Stimulated activated CD4-positive, alpha-beta T cell treated with anti-CD3 and anti-CD28 coated beads, Interleukin-15, amount 100 ng/mL, for 48 hours (primary cell): ENCODE measurements around the gene TNFAIP8.

Source experiments
- DNase-seq, 2 donors: peaks; one replicate each; pipeline ENCODE4 v3.0.0-alpha.2; 2020; ENCODE audit warnings: low read depth in 2 of 2

The TNFAIP8 gene

DNA sequence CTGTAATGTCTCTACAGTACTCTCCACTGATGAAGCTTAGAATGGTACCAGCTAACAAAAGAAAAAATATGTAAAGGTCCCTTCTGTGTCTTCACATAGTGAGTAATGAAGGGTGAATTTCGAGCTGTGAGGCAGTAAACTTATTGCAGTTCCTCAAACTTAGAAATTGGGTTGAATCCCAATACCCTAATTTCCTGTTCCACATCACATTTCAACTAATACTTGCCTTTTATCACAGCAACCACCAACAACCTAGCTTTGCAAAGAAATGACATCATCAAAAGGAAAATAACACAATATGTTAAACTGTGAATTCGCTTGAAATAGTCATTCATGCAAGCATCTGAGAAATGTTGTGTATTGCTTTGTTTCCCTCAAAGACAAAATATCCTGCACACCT, 9.4 kb upstream of the TNFAIP8 start:
- no peak for DNase-seq

DNA sequence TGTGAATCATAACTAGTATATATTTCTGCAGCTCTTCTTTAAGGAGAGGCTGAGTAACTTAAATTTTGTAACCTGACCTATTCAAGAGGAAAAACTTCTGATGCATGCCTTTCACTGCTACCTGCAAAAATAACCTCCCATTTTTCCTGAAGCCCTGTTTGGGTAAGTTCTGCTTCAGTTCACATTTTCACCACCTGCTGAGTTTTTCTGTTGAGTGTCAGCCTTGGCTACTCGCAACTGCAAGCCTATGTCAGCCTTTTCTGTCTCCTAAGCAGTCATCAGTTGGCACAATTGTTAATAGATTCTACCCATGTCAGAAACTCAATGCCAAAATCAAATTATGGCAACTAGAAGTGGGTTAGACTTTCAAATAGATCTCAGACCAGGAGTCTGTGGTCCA, 8.2 kb upstream of the TNFAIP8 start:
- DNase-seq: no peak

DNA sequence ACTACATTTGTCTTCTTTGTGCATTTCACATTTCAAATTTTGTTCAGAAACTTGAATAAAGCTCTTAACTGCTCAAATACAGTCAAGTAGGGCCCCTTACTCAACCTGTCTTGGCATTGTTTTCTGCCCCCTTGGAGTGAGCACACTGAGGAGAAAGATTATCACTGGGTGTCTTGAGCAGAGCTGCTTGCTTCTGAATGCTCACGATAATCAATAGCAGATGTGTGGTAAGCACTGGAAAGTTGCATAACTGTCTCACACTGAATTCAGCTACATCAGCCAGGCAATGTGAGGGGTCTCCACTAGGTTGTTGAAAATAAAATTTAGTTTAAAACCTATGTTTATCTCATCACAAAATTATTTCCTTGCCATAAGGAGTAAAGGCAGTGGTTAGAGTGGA, 7.8 kb upstream of the TNFAIP8 start:
- DNase-seq: no peak

DNA sequence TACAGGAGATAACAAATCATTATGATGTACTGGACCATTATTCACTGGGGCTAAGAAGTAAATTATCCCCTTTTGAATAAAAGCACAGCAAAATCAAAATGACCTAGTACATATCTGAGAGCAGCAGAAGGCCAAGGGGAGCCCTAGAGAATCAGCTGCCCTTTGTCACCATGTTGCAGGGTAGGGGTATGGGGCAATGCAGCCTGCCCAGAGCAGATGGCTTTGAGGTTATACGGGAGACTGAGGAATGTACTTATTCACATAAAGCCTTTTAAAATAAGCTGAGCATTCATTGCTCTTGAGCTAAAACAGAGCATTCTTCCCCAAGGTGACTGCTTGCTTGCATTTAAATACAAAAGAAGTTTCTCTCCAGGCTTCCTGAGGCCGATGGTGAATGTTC, 2.6 kb upstream of the TNFAIP8 start:
- DNase-seq: no peak

DNA sequence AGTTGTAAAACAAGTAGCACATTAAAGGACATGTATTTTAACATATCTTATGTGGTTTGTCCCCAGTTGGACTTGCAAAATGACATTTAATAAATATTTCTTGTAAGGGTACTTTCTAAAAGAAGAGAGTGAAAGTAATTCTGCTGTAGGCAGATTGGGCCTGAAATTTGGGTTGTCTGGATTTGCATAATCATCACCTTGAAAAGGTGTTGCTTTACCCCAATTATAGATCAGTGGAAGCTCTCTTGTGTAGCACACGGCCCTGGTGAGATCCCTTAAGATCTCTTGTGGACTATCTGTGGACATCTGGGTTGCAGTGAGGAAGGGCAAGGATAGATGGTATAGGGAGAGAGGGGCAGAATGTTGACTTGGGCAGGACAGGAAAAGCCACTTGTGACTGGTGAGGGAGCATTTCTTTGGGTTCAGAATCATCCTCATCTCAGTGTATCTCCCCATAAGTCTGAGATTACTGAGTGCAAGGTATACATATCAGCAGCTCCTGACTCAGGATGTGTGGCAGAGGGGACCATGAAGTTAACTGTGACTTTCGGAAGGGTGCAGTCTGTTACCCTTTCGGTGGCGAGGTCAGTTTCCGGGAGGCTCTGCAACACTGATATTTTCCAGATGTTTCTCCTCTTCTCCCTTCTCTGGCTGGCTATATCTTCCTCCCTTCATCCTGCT, 2.0 kb upstream of the TNFAIP8 start:
- DNase-seq: no peak

DNA sequence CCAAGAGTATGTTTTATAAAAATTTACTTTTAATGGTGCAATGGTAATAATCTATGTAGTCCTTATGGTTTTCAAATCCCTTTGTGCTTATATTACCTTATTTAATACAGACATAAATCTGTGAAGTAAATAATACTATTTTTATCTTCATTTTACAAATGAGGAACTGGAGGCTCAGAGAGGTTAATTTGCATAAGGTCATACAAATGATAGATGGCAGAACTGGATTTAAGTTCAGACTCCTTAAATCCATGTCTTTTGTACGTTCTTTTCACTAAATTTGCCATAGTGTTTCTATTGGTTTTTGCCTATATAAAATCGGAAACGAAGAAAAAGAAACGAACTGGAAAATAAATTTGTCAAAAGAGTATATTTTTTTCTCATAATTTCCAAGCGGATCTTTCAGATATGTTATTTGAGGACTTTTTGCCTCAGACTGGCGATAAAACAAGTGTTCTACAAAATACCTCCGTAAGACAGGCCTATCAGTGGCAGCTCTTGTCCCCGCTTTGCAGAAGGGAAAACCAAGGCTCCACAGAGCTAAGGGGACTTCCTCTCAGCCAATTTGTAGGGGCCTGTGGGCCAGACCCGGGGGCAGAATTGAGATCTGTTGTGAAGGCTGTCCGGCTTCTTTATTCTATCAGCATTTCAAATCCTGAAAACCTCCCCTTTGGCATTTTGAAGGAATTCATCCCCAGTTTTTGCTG, 1.1 kb upstream of the TNFAIP8 start:
- DNase-seq: no peak

DNA sequence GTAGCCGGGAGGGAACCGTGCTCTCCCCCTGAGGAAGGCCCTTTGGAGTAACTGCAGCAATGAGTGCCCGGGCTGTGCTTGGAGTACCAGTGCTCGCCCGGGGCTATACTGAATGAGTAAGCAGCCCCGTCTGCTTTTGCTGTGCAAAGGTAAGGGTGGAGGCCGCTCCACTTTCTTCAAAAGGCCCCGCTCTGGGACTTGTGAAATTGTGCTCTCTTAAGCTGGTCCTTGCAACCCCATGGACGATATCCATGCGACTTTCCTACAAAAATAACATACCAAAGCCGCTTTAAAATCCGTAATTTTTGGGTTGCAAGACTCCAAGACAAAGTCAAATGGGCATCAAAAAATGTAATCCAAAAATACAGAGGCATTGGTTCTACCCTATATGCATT, 578 bp upstream of the TNFAIP8 start:
- no peak for DNase-seq

DNA sequence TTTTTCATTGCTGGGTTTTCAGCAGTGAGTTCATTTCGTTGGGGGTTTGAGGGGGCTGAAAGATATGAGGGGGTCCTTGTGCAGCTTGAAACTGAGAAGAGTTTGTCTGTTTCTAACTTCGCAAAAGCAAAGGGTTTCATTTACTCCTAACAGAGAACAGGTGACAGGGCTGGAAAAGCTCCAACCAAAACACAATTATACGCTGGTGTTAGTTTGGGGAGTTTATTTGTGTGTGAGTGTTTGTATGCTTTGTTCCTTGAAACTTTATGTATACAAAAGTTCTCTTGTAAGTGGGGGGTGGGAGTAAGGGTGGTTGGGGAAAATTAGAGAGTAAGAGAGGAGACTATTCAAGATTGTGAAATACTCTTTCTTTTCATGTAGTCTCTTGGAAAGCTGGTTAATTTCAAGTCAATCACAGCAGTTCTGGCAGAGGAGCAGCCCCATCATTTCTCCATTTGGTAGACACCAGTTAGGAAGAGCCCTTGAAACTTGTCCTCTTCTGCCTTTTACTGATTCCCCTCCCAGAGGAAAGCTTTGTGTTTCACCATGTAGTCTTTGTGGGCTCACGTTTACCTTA, 881 bp downstream of the TNFAIP8 start:
- DNase-seq: no peak

DNA sequence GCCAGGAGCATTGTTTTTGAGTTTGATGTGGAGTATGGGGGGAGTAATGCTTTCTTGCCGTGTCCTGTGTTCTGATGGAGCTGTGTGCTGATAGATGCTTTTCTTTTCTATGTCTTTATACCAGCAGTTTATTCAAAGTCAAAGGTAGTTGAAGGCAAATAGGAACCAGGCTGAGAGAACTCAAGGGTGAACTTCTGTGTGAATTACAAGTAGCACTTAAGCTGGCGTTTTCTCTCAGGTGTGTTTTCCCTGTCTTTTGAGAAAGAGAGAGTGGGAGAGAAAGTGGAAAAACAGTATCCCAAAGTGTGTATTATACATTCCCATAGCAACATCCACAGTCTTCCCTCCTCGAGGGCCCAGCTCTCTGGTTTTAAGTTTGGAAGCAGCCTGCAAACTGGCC, 1.5 kb downstream of the TNFAIP8 start:
- no peak for DNase-seq

DNA sequence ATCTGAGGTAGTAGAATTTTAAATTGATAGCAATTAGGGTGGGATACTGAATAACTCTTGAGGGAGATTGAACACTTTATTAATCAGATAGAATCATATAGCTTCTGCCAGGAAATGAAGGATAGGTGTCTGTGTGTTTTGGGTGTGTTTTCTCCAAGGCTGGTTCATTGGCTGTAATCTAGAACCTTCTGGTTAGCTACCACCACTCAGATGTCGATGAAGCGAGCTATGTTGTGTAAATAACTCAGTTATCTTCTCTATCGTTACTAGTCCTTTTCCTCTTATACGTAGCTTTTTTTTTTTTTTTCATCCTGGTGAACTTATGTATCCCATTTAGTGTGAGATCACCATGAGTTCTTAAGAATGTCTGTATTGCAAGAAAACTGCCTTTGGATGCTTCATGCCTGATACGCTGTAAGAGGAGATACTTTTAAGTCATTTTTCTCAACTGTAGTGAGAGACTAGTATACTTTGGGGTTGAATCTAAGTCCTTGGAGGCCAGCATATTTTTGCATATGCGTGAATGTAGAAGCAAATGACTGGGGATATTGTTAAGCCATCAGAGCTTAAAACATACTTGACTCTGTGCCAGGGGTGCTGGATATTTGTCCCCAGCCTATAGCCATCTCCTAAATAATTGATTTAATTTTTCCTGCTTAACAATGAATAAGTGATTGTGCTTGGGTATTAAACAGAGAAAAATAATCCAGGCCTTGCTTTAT, 2.1 kb downstream of the TNFAIP8 start:
- DNase-seq: no peak

DNA sequence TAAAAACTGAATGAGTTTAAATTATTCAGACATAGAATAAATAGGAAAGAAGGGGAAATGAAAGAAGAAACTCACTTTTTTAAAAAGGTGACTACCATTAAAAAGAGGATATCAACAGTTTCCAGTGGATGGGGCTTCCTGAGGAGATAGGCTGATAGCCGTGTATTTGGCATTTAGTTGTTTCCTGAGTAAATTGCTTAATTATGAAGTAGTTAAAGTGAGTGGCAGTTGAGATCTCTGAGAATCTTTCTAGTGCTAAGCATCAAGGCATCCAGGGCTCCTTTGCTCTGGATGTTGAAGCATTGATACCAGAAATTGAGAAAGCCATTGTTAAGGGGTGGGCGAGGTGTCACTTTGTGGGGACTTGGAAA, 2.7 kb downstream of the TNFAIP8 start:
- DNase-seq: no peak

DNA sequence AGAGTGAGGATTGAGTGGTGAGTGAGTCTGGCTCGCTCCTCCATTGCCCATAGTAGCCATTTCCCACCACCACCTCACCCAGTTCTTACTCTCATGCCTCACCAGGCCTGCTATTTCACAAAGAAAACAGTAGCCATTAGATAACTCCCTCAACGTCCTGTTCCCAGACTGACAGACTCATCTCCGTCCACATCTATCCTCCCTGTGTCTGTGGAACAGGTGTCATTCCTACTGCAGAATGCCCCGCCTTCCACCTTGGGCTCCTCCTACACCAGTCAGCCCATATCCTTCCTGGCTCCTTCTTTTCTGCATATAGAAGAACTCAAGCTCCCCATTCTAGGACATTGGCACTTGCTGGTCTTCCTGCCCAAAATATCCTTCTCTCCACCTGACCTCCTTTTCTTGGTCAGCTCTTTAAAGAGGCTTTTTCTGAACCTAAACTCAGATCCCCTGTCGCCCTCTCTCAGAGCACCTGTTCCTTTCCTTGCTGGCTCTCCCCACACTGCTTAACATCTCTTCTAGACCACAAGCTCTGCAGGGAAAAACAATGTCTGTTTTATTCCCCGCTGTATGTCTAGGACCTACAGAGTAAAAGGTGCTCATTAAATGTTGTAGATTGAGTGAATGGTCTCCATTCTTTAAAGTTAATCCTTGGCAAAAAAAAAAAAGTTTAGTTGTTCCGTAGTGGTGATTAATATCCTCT, 3.2 kb downstream of the TNFAIP8 start:
- DNase-seq: no peak

DNA sequence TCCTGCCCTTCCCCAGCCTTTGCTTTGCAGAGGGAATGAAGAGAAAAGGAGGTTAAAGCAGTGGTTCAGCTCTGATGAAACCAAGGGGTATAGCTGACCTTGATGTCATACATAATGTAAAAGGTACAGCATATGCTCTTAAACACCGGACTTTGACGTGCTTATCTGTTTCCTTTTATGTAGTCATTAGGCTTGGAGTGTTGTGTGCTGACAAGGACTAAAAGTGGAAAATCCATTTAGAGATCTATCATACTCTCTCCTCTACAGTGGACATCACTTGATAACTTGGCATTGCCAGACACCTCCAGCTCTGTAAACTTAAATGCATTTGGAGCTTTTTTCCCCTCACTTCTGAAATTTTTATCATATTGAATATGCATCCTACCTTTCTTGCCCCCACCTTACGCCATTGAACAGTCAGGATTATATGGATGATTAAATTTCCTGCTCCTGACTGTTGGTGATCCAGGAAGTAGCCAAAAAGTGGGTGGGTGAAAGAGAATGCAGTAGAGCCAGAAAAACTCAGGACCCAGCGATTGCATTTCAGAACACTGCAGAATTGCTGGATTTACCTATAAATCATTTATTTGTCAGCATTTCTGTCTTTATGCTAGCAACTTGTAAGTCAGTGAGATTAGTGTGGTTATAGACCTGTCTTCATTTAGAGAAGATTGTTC, 4.1 kb downstream of the TNFAIP8 start:
- no peak for DNase-seq

DNA sequence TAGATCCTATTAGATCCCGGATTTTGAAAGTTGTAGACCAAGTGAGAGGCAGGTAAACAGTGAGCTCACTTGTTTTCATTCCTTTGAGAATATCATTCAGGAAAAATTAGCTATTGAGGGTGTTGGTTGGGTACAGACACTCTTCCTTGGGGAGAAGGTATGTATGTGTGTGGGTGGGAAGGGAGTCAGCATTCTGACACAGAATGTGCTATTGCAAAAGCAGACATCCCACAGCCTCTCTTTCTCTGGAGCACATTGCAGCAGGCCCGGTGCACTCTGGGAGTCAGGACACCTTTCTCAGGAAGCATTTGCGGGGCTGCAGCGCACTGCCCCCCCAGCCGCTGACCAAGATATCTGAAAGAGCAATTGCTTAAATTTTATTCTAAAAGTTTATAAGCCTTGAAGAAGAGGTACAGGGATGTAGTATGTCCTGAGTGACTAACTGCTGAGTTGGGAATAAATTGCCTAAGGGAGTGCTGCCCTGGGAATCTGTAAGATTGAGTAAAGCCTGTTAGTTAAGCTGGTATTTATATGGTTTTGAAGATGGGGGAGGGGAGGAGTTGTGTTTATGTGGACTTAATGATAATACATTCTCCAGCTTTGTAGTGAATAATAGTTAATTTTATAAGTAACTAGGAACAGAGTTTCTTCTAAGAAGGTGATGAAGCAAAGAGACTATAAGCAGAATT, 5.2 kb downstream of the TNFAIP8 start:
- DNase-seq: no peak

DNA sequence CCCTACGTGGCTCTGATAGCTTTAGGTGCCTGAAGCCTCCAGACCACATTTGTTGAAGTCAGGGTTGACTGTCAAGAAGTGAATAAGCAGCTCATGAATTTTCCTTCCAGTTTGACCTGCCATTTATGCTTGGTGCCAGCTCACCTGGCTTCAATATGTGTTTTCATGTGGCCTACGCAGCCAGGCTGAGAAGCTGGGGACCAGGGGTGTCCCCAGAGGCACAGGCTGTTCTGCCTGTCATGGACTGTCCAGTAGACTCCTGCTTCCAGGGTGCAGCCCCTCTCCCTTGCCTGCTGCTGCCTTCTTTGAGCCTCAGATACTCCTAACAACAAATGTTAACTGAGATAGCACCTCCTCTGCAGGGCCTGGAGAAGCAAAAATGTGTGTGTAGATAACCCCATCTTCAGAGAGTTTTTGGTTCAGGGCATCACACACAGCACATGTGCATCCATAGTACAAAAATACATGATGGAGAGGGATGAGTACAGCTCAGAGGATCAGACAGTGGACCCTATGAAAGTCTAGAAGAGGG, 5.8 kb downstream of the TNFAIP8 start:
- DNase-seq: no peak

DNA sequence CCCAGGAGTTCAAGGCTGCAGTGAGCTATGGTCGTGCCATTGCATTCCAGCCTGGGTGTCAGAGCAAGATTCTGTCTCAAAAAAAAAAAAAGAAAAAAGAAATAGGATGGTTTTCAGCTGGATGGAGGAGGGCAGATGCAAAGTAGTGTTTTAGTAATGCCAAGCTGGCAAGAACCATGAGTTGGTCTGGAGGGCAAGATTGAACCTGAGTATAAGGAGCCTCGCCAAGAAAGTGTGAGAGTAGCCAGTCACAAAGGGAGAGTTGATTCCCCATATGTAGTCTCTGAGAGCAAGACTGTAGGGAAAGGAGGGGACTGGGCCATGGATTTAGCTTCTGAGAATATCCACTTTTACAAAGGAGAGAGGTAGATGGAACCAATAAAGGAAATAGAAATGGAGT, 6.9 kb downstream of the TNFAIP8 start:
- no peak for DNase-seq

DNA sequence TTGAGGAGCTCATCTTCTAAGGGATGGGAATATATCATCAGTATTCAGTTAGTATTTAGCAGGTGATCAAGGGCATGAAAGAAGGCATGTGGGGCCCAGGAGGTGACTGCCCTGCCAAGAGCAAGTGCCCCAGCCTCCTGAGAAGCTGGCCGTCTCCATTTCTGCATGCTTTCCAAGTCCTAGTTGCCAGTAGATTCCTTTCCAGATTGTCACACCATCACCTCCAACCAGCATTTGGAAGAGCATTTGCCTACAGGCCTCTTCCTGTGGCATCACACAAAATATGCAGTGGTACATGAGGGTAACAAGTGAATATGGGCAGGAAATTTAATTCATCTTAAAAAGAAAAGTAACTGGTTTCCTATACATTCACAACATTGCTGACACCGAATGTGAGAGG, 7.5 kb downstream of the TNFAIP8 start:
- no peak for DNase-seq

DNA sequence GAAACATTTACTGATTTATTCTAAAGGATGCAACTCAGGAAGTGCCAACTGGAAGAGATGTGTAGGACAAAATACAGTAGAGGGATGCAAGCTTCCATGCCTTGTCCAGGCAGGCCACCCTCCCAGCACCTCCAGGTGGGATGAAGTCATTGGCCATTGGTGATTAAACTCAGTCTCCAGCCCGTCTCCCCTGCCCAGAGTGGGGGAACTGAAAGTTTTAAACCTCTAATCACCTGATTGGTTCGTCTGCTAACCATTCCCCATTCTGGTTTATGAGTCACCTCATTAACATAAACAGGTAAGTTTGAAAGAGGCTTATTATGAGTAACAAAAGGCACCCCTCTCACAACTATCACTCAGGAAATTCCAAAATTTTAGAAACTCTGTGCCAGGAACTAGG, 8.1 kb downstream of the TNFAIP8 start:
- no peak for DNase-seq

DNA sequence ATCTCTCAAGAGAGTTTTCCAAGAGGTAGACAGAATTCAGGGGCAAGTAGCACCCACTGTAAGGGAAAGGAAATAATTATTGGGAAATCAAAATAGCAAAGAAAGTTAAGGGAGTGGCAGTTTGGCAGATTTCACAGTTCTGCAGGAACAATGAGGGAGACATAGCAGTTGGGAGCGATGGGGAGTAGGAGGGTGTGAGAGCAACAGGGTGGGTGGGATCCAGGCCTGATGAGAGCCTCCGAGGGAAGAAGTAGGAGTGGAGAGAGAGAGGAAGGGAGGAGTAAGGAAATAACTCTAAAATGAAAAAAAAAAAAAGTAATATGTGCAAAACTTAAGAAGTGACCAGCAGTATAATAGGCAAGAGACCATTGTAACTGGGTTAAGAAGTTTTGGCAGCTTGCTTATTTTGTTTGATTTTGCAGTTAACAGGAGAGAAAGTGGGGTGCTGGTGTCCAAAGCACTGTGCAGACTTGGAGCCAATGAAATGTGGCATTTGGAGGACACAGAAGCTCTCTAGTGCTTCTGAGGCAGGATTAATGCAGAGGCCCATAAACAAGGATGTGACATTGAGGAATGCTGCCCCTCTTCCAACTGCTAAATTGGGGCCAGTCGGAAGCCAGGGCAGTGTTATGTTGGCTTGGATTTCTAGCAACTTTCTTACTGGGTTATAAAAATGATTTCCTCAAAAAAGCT, 10.2 kb downstream of the TNFAIP8 start:
- DNase-seq: no peak

DNA sequence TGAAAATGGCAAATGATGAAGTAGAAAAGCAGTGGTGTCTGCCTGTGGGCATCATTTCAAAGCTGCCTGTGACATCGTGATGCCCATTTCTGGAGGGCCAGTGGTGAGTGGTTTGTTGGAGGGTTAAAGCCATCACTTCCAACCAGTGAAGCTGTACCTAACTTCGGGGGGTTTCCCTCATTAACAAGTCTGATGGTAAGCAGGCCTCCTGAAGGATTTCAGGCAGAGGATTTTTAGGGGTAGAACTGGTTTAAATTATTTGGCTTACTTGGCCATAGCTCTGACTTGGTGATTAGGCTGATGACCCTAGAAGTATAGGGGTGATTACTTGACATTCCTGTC, 10.7 kb downstream of the TNFAIP8 start:
- no peak for DNase-seq
